Stimulated activated CD8-positive, alpha-beta memory T cell treated with anti-CD3 and anti-CD28 coated beads, Interleukin-4, amount 100 ng/mL, for 4 hours (primary cell): Measurements from ENCODE around the gene ZC3H18.

ENCODE experiments used
- DNase-seq, 2 donors: peaks; one replicate each; pipeline ENCODE4 v3.0.0-alpha.2; 2020; ENCODE audit warnings: low read depth in 2 of 2, low spot score in 1 of 2

ZC3H18 gene

GRCh38 chr16:88671806-88672205, 101.6 kb downstream of the ZC3H18 start:
- DNase-seq = no peak

GRCh38 chr16:88672776-88673175, 102.6 kb downstream of the ZC3H18 start:
- DNase-seq = no peak

GRCh38 chr16:88673716-88674379, 103.6 kb downstream of the ZC3H18 start:
- DNase-seq = no peak

GRCh38 chr16:88676502-88677242, 106.5 kb downstream of the ZC3H18 start:
- DNase-seq = no peak

GRCh38 chr16:88677721-88678120, 107.5 kb downstream of the ZC3H18 start:
- DNase-seq = no peak

GRCh38 chr16:88678224-88678979, 108.2 kb downstream of the ZC3H18 start:
- DNase-seq = no peak

GRCh38 chr16:88680554-88681083, 110.4 kb downstream of the ZC3H18 start:
- no peak for DNase-seq

- DNase-seq = no peak
Measured at GRCh38 chr16:88681084-88681680, 111.0 kb downstream of the ZC3H18 start.
